Adipose tissue (tissue), 3 donors: ENCODE measurements around the gene ZNF654. TPM values are rescaled to one million over a fixed set of nuclear protein-coding genes. Genes with fewer than 3 reads are reported as not detected.
A peak's percentile ranks its signal among the peaks of the same experiment; 100 is the strongest.

Source experiments
- H3K27ac ChIP-seq: one replicate; pipeline ENCODE4 v1.5.1; 2013; ENCODE audit warnings: low read depth, low read length
- WGBS, 3 donors: extraction: QIAGEN DNeasy Blood & Tissue Kit; methylation state at CpG; one replicate each; pipeline ENCODE4 v1.1.7; 2013; 5-methylcytosine and 5-hydroxymethylcytosine counted together
- polyA plus RNA-seq, 3 donors: library from polyadenylated mRNA; stranded (reverse); fragments of 200-250 nt; gene quantifications; one replicate each; pipeline ENCODE4 v1.2.3, GENCODE V29; 2013
- donor health status: healthy with polysubstance abuse.
- donor health status: Bipolar disorder and iron deficiency.
- donor health status: healthy.

ZNF654 gene
- polyA plus RNA-seq, 3 donors = 2.3 to 4.4 (median 4.1) TPM

DNA sequence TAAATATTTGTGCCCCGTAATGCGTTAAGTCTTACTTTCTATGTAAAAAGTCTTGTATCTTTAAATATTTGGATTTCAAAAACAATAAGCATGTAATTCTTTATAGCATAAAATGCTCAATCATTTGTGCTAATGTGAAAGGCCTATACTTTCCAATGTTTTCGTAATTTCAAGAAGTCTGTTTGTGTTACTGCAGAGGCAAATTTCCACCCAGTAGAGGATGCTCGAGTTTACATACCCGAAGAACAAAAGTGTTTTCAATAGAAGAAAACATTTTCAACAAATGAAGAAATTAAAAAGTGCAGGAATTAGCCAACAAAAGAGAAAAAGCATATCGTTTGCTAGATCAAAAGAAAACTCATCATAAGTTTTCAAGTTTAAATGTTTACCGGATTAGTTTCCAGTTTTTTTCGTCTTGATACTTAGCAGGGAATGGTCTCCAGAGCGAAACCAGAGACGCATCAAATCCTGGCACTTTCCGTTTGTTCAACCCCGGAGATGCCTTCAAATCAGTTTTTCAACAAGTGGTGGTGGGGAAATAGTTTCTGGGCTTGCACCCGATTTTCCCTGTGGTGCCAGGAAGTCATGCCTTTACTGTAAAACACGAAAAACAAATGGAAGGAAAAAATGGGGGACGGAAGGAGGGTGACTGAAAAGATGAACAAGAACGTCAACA, 1.3 kb upstream of the ZNF654 start:
- peak overlapping the region; percentile 71 for H3K27ac ChIP-seq
- 10 to 12% (median 11%) methylated on average over 16 of the region's 16 CpGs for WGBS, 3 donors

DNA sequence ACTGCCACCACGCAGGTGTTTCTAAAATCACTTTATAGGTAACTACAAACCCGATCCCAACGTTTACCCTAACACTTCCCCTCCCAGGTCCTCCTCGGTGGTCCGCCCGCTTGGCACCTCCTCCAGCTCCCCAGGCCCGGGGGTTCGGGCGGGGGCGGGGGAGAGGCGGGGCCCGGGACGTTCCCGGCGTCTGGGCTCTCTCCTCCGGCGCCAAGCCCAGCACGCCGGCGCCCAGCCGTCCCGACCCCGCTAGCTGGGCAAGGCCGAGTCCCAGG, 812 bp upstream of the ZNF654 start:
- peak overlapping the region; percentile 71 for H3K27ac ChIP-seq
- 0% methylated on average over 16 to 24 of the region's 24 CpGs for WGBS, 3 donors

DNA sequence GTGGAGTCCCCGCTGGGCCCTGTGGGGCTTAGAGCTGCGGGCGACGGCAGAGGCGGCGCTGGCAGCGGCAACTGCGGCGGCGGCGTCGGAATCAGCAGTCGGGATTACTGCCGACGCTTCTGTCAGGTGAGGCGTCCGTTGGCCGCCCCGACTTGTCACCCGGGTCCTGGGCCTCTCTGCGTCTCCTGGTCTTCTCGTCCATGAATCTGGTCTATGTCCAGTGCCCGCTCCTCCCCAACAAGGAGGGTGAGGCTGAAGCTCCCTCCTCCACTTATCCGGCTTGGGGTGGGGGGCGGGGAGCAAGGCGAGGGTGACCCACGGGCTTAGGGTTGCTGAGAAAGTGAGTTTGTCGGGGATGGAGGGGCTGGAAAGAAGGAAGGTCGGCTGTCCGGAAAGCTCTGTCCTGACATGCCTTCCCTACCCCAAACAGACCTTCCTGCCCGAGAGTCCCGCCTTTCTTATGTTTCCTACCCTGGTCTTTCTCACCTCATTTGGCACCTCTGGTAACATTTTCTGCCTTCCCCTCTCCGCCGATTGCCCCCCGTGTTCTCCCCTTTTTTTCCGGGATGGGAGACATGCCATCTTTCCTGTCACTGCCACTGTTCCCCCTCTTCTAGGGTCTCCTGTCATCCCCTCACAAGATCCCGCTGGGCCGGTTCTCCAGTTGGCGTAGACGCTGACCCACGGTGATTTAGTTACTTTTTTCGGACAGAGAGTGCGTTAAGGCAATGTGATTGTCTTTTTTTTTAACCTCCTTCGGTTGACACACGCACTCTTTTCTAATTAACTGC, 520 bp downstream of the ZNF654 start:
- WGBS, 3 donors = 0% methylated on average over 35 to 45 of the region's 45 CpGs
- no peak overlapping the region for H3K27ac ChIP-seq

DNA sequence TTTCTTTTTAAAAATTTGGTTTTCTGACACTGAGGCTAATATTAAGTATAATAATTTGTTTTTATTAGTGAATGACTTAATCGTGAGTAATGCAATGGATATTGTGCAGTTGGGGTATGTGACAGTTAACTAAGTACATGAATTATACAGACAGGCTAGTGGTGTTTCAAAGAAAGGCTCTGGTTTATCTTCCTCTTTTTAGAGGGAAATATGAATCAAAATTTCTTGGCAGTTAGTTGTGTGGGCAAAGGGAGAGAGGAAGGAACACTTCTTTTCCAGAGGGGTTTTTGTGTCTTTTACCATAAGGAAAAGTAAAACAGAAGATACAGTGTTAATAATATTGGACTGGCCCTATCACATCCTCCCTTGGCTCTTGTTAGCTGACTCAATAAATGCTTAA, 2.7 kb downstream of the ZNF654 start:
- 8 to 23% (median 16%) methylated on average over 1 of the region's 1 CpG for WGBS, 3 donors

DNA sequence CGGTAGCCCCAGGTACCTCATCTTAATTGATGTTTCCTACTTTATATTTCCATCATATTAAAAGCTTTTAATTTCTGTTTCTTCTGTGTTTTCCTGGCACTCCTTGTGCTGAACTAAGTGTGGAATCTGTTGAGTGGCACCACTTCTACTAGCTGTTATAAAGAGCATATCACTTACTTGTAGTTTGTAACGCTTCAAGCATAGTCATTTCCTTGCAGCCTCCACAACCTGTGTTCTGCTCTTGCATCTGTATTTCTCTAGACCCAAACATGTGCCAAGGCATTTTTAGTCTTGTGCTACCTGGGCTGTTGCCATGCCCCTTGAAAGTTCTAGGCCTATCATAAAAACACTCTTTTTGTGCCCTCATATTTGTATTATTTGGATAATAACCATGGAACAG, 16.0 kb downstream of the ZNF654 start:
- no peak overlapping the region for H3K27ac ChIP-seq
- WGBS, 3 donors = 61 to 80% (median 66%) methylated on average over 2 of the region's 2 CpGs

More for the DNA sequence above, 2.7 kb downstream of the ZNF654 start:
- no peak overlapping the region for H3K27ac ChIP-seq

DNA sequence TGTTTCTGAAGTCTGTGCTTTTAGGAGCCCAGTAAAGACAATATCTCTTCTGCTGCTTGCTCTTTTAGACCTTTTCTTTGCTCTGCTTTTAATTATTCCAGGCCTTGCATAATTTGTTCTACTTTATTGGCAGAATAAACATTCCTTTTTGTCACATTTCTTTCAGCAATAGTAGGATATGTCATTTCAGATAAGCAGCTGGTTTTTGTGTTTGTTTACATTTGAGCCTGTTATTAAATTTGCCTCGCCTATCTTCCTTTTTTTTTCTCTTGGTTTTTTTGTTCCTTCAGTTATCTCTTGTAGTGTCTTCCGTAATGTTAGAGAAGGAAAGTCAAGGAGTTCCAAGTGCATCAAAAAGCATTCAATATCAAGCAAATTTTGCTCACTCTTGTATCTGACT, 16.4 kb downstream of the ZNF654 start:
- no peak overlapping the region for H3K27ac ChIP-seq
- 45 to 83% (median 69%) methylated on average over 2 of the region's 2 CpGs for WGBS, 3 donors

DNA sequence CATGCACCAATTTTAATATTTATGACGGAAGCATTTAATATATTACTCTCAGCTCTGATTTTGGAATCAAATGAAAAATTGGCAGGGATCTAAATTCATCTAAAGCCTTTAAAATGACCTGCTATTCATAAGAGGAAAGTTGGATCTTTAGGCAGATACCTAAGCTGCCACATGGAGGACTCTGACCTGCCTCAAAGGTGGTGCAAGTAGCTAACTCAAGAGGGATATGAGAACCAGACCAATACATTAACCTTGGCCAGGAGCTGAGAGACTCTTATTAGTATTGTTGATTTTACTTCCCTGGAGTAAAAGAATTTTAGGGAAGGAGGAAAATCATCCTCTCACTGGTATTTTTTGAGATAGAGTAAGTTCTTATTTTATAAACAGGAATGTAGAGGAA, 17.7 kb downstream of the ZNF654 start:
- 95 to 100% (median 100%) methylated on average over 1 of the region's 1 CpG for WGBS, 3 donors
- no peak overlapping the region for H3K27ac ChIP-seq

DNA sequence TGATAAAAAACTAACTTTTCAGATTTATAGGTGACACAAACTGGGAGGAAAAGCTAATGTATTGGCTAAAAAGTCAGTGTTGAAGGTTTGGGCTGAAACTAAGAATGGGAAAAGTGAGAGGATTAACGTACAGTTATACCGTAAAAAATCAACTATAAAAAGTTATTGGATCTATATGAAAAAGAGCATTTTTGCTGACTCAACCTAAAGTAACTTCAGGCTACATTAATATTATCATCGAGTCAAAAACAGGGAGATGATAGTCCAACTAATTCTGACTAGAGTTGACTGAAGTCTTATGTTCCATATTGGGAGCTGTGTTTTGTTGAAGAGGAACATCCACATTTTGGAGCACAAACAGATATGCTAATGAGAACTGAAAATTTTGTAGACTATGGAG, 19.9 kb downstream of the ZNF654 start:
- 97 to 98% (median 97%) methylated on average over 3 of the region's 3 CpGs for WGBS, 3 donors
- no peak overlapping the region for H3K27ac ChIP-seq

DNA sequence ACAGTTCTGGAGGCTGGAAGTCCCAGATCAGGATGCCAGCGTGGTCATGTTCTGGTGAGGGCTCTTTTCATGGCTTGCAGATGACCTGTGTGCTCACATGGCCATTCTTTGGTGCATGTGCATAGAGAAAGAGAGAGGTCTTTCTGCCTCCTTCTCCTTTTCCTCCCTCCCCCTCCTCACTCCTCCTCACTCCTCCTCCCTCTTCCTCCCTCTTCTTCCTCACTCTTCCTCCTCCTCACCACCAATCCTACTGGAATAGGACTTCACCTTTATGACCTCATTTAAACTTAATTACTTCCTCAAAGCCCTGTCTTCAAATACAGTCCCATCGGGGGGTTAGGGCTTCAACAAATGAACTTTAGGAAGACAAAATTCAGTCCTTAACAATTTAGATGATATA, 23.8 kb downstream of the ZNF654 start:
- no peak overlapping the region for H3K27ac ChIP-seq
- WGBS, 3 donors = 75 to 85% (median 82%) methylated on average over 2 of the region's 2 CpGs

DNA sequence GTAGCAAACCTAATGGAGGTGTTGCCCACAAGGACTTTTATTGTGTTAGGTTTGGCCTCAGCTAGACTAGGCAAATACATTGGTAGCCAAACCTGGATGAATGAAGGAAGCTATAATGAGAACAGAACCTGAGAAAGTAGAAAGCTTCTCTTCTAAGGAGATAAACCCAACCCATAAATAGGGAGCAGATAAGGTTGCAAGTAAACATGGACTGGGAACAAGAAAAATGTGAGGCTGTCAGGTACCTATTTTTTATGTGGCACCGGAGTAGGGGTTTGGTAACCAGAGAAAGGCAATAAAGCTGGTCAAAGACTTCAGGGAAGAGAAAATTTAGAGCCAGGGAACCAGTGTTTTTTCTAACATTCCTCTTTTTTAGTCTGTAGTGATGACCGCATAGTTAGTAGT, 25.0 kb downstream of the ZNF654 start:
- no peak overlapping the region for H3K27ac ChIP-seq
- 75 to 92% (median 84%) methylated on average over 2 of the region's 2 CpGs for WGBS, 3 donors

DNA sequence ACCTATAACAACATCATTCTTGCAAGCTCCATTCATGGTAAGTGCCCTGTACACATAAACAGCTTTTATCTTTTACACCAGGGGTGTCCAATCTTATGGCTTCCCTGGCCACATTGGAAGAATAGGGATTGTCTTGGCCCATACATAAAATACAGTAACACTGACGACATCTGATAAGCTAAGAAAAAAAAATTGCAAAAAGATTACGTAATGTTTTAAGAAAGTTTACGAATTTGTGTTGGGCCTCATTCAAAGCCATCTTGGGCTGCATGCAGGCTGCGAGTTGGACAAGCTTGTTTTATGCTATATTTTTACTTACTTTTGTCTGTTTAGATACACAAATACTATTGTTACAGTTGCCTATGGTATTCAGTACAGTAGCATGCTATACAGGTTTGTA, 31.6 kb downstream of the ZNF654 start:
- WGBS, 3 donors = 81 to 87% (median 81%) methylated on average over 4 of the region's 4 CpGs

DNA sequence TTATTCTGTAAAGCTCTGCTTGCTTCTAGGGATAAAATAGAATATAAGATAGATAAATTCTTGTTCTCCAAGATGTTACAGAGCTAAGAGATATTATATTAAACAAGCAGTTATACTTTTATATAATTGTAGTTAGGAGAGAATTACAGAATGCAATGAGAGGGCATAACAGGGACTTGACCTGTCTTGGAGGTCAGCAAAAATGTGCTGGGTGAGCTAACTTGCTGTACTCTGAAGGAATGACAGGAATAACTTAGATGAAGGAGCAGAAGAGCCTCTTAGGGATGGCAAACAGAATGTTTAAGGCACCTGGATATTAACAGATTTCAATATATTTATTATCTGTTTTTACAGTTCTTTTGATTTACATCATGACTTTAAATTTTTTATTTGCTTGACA, 33.2 kb downstream of the ZNF654 start:
- no peak overlapping the region for H3K27ac ChIP-seq

More for the DNA sequence above, 31.6 kb downstream of the ZNF654 start:
- no peak overlapping the region for H3K27ac ChIP-seq

DNA sequence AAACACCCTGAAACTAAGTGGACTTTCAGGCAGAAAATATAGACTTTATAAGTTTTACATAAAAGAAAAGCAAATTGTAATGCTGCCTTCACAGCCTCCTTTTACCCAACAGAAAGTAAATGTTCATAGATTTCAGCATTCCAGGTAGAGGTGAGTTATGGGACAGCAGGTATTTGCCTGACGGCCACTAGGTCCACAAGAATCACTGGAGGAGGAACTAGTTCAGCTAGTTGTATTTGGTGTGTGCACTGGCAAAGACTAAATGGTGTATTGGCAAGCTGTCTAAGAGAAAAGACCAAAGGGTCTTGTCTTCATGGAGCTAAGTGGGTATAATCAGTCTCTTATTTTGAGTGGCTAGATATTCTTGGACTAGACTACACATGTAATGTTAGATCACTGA, 34.2 kb downstream of the ZNF654 start:
- no peak overlapping the region for H3K27ac ChIP-seq
- WGBS, 3 donors = 83 to 100% (median 94%) methylated on average over 1 of the region's 1 CpG

DNA sequence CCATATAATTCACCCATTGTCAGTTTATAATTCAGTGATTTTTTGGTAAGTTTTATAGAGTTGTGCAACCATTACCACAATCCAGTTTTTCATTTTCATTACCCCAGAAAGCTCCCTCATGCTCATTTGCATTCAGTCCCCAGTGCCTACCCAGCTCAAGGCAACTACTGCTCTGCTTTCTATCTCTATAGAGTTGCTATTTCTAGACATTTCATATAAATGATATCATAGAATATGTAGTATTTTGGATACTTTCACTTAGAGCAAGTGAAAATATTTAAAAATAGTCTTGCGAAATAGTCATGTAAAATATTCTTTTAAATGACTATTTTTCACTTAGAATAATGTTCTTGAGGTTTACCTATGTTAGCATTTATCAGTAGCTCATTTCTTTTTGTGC, 42.1 kb downstream of the ZNF654 start:
- 100% methylated on average over 1 of the region's 1 CpG for WGBS, 3 donors
- H3K27ac ChIP-seq = no peak overlapping the region

DNA sequence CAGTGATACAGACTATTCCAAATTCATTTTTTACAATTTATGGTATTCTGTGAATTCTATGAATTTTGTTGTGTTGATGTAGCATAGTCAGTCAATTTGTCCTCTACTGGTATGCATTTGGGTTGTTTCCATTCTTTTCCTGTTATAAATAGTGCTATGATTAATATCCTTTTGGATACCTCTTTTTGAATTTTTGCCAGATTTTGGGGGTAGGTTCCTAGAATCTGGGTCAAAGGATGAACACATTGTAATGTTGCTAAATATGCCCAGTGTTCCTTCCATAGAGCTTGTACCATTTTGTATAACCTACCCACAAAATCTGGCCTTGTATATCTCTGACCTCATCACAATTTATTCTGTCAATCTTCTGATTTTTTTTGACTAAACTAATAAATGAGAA, 46.3 kb downstream of the ZNF654 start:
- H3K27ac ChIP-seq = no peak overlapping the region

DNA sequence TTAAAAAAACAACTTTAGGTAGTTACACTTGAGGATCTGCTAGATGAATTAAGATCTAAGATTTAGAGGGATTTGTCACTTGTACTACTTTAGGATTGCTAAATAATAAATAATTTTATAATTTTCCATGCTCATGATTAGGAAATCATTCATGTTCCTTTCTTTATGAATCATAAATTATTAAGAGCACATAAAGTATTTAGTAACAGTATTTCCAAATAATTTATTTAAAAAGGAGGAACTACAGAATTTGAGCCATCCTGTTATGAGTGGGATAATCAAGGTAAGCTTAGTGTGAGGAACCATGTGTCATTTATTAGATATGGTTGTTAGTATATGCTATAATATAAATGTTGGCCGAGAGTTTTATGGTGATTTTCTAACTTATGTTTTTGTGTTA, 53.2 kb downstream of the ZNF654 start:
- WGBS, 3 donors = 92 to 95% (median 94%) methylated on average over 1 of the region's 1 CpG

DNA sequence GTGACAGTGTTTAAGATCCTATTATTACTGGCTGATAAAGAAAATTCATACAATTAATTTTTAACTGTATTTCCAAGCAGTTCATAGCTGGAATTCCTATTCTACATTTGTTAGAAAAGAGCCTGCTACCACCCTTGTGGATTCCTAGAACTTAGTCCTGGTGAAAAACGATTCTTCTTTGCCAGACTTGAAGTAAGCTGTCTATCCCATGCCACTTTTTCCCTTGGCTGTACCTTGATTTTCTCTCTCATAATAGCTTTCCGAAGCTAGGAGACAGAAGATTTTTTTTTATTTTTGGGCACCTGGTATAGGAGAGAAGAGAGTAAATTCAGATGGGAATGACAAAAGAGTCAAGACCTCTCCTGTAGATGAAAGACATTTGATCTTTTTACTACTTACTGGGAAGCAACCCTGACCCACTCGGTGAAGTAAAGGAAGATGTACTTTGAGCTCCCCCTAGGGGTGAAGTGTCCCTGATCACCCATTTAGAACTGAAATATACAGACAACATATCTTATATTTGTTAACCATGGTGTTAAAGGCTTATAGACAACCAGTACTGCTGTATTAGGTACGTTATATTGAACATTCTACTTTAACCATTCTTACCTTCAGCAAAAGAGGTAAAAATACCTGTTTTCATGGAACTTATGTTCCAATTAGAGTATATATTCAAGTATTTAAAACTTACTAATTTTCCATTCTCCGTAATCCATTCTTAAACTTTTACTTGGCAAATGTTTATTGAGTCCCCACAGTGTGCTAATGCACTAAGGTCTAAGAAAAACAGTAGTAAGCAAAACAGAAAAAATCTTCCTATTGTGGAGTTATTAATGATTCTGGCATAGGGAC, 54.5 kb downstream of the ZNF654 start:
- H3K27ac ChIP-seq = no peak overlapping the region
- WGBS, 3 donors = 38 to 47% (median 44%) methylated on average over 5 of the region's 5 CpGs

More for the DNA sequence above, 53.2 kb downstream of the ZNF654 start:
- no peak overlapping the region for H3K27ac ChIP-seq

DNA sequence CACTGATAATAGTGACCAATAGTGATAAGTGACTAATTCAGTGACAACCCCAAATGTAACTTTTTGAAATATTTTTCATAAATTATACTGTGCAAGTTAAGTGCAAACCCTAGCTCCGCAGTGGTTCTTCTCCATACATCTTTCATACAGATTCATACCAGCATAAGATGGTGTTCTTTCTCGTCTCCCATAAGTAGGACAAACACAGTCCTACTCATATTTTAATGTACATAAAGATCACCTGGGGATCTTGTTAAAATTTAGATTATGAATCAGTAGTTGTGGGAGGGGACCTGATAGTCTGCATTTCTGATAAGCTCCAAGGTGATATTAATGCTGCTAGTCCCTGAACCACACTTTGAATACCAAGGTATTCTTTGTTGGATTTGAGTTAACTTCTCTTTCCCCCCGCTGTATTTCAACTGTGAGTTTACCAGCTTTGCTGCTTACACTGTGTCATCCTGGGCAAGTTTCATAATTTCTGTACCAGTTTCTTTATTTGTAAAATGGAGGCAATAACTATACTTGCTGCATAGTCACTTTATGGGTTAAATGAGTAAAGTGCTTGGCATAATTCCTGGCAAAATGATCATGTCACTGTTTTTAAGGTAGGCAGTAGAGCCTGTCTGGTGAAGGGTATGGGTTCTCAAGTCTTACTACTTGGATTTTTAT, 56.0 kb downstream of the ZNF654 start:
- WGBS, 3 donors = 90 to 97% (median 92%) methylated on average over 3 of the region's 3 CpGs
- no peak overlapping the region for H3K27ac ChIP-seq

DNA sequence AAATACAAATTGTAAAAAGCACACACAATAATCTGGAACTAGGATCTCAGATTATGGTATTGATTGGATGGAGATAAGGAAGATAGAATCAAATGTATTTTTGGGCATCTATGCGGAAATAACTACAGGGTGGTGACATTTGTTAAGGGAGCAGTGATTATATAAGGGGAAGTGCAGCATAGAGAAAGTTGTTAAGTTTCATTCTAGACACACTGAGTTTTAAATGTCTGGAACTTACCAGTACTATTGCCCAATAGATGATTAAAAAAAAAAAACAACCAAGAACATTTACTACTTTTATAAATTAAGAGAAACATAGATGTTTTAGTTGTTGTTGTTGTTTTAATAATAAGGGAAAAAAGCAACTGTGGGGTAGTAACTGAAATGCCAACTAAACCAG, 58.6 kb downstream of the ZNF654 start:
- 29 to 47% (median 37%) methylated on average over 1 of the region's 1 CpG for WGBS, 3 donors
- no peak overlapping the region for H3K27ac ChIP-seq
